Activated CD8-positive, alpha-beta memory T cell treated with anti-CD3 and anti-CD28 coated beads for 4 hours (primary cell): ENCODE results near the gene XIRP2.

Experiments used
- DNase-seq, 2 donors: peaks; one replicate each; pipeline ENCODE4 v3.0.0-alpha.2; 2020; ENCODE audit warnings: low read depth in 2 of 2

The XIRP2 gene

GRCh38 chr2:167292430-167293171 is 404.3 kb downstream of the XIRP2 start, which contains the start of gene B3GALT1:
B3GALT1 (plus strand) TSS chr2:167293001.
- no peak for DNase-seq

GRCh38 chr2:167293172-167293781 is 405.0 kb downstream of the XIRP2 start:
- DNase-seq: no peak

- no peak for DNase-seq
Measured at GRCh38 chr2:167293943-167294775, 405.9 kb downstream of the XIRP2 start.

DNA sequence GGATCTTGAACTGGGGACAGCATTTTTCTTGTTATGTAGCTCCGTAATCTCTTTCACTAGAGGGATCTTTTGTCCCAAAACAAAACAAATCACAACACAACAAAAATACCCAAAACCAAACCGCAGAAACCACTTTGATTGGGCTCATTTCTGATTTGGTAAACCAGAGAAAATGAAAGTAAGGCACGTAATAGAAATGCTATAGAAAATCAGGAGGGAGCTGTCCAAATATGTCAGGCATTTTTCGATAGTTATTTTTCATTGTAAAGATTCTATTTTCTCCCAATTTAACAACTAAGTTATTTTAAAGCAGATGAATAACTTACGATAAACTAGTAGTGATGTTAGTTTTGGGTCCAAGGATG is 406.5 kb downstream of the XIRP2 start:
- DNase-seq: no peak

GRCh38 chr2:167297292-167297691 is 409.0 kb downstream of the XIRP2 start:
- DNase-seq: no peak

DNA sequence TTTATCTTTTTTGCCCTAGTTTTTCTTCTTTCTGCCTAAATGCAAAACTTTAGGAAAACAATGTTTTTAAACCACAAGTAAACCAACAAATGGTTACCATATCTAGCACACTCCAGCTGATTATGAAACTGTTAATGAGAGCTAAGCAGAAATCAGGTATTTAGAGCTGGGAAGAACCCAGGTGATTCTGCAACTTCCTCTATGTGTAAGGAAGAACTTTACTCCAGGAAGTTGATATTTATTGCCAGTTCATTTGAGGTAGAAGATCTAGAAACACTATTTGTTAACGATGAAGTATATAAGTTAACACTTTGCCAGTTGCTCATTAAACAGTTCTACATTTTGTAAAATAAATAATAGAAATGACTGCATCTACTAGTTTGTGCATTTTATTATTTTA is 409.7 kb downstream of the XIRP2 start:
- DNase-seq: no peak
